GM12874 (cell line): ENCODE measurements around the gene GCSAM.

Source experiments
- CTCF ChIP-seq: IDR thresholded peaks from 2 replicates; pipeline ENCODE4 v1.5.1; 2011; ENCODE audit warnings: low read depth, mild to moderate bottlenecking, control low read depth, low read length, moderate library complexity; ENCODE audit not compliant: insufficient read depth

The GCSAM gene

GRCh38 chr3:112129925-112130637 is 3.0 kb downstream of the GCSAM start:
- TF ChIP-seq CTCF = no peak

GRCh38 chr3:112128843-112129727 is 4.0 kb downstream of the GCSAM start:
- TF ChIP-seq CTCF = no peak

GRCh38 chr3:112127522-112128494 is 5.2 kb downstream of the GCSAM start:
- no peak for TF ChIP-seq CTCF

GRCh38 chr3:112126511-112126911 is 6.5 kb downstream of the GCSAM start:
- no peak for TF ChIP-seq CTCF

GRCh38 chr3:112124907-112125607 is 8.0 kb downstream of the GCSAM start:
- TF ChIP-seq CTCF = no peak

- TF ChIP-seq CTCF = no peak
These were observed 9.5 kb downstream of the GCSAM start for GRCh38 chr3:112123548-112123947.

GRCh38 chr3:112122870-112123269 is 10.2 kb downstream of the GCSAM start:
- TF ChIP-seq CTCF = no peak
